G401 (cell line): Measurements from ENCODE around the gene ZNF701. TPM values are rescaled to one million over a fixed set of nuclear protein-coding genes. Genes with fewer than 3 reads are reported as not detected.
A peak's percentile ranks its signal among the peaks of the same experiment; 100 is the strongest.
"Not testable (repeated sequence)": the region's sequence is repeated elsewhere in the genome, so short reads cannot be mapped to it uniquely, and the experiment has no call there.

Experiments used
- DNase-seq: peaks from one replicate; pipeline ENCODE4 v3.0.0-alpha.2; 2015; ENCODE audit warnings: low spot score
- in situ Hi-C: cut with HindIII; loops from 2 replicates; pipeline ENCODE4 v1.10.0; 2016; ENCODE audit warnings: low sequenced_read_pairs, mixed read lengths
- total RNA-seq: library from RNA; depleted of rRNA; stranded (reverse); fragments of >200 nt; shearing (Covaris generic); gene quantifications from 2 replicates; pipeline ENCODE4 v1.2.3, GENCODE V29; 2014

Gene ZNF701
- total RNA-seq, 1 experiment from 2014 or later: 1.1 TPM

- DNase-seq, in situ Hi-C loops: not testable (repeated sequence)
Observed at GRCh38 chr19:52558732-52559445, 11.2 kb upstream of the ZNF701 start.

DNA sequence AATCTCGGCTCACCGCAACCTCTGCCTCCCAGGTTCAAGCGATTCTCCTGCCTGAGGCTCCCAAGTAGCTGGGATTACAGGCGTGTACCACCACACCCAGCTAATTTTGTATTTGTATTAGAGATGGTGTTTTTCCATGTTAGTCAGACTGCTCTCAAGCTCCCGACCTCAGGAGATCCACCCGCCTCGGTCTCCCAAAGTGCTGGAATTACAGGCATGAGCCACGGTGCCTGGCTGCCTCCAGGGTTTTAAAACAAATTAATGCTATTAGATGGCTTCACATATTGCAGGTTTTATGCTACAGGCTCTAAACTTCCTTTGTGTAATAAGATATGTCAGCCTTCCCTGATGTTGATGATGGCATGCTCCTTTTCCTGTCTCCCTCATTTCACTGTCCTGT, 8.5 kb upstream of the ZNF701 start:
- in situ Hi-C loops, DNase-seq: not testable (repeated sequence)

- no peak for DNase-seq
- in situ Hi-C loops: no loop called here
Observed at GRCh38 chr19:52566121-52566520, 4.0 kb upstream of the ZNF701 start.

DNA sequence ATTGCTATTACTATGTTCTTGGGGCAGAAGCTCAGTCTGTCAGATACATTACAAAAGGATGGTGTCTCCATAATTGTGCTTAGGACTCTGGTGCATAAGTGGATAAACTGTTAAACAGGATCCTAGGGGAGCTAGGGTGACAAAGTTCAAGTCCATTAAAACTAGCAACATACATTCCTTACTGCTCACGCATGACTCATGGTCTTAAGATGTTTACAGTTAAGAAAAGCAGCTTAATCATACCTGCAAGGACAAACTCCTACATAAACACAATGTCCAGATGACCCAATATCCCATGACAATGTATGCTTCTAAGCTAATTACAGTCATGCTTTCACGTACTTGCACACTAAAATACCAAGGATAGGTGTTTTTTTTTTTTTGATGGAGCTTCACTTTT, 3.5 kb upstream of the ZNF701 start:
- DNase-seq: no peak
- in situ Hi-C loops: no loop called here

DNA sequence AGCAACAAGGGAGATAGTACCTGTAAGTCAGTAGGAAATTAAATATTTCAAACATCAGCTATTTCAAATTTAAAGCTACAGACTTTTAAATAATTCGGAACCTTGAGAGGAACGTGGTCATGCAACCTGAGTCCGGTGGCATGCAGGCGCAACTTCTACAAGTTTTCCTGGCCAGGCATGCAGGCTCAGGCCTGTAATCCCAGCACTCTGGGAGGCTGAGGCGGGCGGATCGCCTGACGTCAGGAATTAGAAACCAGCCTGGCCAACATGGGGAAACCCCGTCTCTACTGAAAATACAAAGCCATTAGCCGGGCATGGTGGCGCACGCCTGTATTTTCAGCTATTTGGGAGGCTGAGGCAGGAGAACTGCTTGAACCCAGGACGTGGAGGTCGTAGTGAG, 2.2 kb upstream of the ZNF701 start:
- DNase-seq: no peak
- in situ Hi-C loops: no loop called here

- in situ Hi-C loops, DNase-seq: not testable (repeated sequence)
Observed at GRCh38 chr19:52569638-52569999, 468 bp upstream of the ZNF701 start.

GRCh38 chr19:52584736-52585440, 14.8 kb downstream of the ZNF701 start:
- no peak for DNase-seq
- in situ Hi-C loops: no loop called here

GRCh38 chr19:52585604-52586003, 15.5 kb downstream of the ZNF701 start:
- in situ Hi-C loops: no loop called here
- no peak for DNase-seq

DNA sequence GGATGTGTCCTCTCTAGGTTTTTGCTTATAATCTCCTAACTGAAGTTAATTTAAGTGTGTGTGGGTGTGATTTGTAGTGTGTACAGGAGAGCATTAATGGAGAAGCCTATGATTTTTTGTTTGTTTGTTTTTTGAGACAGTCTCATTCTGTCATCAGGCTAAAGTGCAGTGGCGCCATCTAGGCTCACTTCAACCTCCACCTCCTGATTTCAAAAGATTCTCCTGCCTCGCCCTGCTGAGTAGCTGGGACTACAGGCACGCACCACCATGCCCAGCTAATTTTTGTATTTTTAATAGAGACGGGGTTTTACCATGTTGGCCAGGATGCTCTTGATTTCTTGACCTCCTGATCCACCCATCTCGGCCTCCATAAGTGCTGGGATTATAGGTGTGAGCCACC, 20.6 kb downstream of the ZNF701 start:
- no peak for DNase-seq
- in situ Hi-C loops: no loop called here

DNA sequence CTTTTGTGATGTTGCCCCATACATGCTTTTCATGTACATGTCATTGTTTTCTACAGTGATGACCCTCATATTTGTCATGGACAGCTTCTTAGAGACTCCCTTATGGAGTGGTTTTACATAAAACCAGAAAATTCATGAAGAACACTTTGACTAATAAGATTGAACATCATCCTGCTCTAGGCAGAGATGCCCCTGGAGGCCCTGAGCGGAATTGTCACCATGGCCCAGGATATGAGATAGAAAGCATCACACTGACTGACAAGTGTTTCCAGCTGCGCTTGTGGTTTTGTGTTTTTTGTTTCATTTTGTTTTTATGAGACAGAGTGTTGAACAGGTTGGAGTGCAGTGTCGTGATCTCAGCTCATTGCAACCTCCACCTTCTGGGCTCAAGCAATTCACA, 22.2 kb downstream of the ZNF701 start:
- in situ Hi-C loops: no loop called here

DNA sequence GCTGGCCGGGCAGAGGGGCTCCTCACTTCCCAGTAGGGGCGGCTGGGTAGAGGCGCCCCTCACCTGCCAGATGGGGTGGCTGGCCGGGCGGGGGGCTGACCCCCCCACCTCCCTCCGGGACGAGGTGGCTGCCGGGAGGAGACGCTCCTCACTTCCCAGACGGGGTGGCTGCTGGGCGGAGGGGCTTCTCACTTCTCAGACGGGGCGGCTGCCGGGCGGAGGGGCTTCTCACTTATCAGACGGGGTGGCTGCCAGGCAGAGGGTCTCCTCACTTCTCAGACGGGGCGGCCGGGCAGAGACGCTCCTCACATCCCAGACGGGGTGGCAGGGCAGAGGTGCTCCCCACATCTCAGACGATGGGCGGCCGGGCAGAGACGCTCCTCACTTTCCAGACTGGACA, 23.4 kb downstream of the ZNF701 start:
- in situ Hi-C loops, DNase-seq: not testable (repeated sequence)

More for the DNA sequence above, 22.2 kb downstream of the ZNF701 start:
- no peak for DNase-seq

DNA sequence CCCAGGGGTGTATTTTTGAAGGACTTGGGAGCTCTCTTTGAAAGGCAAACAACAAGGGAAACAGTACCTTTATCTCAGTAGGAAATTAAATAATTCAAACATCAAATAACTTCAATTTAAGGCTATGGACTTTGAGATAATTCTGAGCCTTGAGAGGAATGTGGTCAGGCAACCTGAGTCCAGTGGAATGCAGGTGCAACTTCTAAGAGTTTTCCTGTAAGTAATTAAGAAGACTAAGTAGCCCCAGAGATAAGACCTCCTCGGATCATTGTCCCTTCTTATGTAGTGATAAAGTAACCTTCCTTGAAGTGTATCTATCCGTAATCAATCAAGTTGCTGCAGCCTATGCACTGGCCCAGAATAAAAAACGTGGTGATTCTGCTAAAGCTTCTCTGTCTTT, 29.2 kb downstream of the ZNF701 start:
- in situ Hi-C loops: no loop called here
- no peak for DNase-seq

DNA sequence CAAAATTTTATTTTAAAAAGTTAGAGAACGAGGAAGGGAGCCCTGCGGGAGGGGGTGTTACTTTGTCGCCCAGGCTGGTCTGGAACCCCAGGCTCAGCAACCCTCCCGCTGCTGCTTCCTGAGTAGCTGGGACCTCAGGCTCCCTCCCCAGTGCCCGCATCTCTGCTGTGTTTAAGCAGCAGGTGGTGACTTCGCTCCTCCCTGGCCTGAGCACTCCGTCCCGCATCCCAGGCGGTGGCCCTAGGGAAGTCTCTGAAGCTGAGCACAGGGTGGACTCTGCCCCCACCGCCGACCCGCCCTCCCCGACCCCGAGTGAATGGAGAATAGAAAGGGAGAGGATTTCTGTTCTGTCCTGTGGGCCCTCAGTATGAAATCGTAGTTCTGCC, 30.5 kb downstream of the ZNF701 start:
- in situ Hi-C loops: no loop called here
- no peak for DNase-seq

- in situ Hi-C loops: no loop called here
- peak; percentile 86 for DNase-seq
Observed at GRCh38 chr19:52601025-52601973, 31.2 kb downstream of the ZNF701 start.

DNA sequence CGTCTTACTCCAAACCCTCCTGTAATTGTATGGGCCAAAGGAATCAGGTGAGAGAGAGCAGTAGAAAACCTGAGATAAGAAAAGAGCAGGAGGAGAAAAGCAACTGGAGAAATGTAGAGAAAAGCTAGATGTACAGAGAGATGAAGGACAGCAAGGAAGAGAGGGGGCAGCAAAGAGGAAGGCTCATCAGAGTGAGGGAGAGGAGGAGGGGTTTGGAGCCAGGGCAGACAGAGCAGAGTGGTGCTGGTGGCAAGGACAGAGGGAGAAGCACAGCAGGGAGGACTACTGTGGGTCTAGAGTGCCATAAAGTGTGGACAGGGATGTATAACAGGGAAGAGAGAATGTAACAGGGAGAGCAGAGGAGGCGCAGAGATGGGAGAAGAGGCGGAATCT, 31.9 kb downstream of the ZNF701 start:
- DNase-seq: peak; percentile 27
- in situ Hi-C loops: not testable (repeated sequence)

DNA sequence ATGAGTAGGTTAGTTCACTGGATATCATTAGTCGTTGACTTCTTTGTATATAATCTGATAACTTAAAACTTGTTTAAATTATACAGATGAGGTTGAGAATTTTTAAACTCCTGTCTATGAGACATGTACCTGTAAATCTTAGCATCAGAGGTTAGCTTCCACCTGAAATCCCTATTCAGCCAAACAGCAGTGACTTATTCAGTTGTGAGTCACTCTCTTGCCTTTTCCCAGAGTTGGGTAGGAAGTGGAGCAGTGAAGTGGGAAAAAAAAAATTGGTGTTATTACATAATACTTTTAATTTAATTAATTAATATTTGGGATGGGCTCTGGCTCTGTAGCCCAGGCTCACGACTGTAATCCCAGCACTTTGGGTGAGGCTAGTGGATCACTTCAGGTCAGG, 32.9 kb downstream of the ZNF701 start:
- in situ Hi-C loops: no loop called here
- DNase-seq: no peak

DNA sequence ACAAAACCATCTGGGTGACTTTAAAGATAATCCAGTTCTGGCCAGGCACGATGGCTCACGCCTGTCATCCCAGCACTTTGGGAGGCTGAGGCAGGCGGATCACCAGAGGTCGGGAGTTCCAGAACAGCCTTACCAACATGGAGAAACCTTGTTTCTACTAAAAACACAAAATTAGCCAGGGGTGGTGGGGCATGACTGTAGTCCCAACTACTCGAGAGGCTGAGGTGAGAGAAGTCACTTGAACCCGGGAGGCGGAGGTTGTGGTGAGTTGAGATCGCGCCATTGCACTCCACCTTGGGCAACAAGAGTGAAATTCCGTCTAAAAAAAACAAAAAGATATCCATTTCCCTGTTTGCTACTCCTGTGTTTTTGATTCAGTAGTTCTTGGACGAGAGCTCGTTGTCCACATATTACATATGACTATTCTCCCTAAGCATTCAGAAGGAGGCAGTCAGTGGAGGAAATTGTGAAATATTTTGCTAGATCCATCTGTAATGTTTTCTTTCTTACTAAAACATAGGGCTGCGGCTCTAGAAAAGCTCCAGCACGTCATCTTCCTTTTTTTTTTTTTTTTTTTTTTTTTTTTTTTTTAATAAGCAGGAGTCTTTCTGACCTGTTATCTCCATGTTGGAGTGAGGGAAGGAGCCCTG, 33.6 kb downstream of the ZNF701 start:
- in situ Hi-C loops: no loop called here

DNA sequence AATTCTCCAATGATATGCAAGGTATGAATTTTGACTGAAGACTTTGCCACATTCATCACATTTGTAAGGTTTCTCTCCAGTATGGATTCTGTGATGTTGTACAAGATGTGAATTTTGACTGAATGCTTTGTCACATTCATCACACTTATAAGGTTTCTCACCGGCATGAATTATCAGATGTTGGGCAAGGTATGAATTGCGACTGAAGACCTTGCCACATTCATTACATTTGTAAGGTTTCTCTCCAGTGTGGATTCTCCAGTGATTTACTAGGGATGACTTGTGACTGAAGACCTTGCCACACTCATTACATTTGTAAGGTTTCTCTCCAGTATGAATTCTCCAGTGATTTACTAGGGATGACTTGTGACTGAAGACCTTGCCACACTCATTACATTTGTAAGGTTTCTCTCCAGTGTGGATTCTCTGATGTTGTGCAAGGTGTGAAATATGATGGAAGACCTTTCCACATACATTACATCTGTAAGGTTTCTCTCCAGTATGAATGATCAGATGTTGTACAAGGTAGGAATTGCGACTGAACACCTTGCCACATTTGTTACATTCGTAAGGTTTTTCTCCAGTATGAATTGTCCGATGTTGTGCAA, 43.3 kb downstream of the ZNF701 start:
- in situ Hi-C loops: no loop called here
- DNase-seq: no peak

More for the DNA sequence above, 33.6 kb downstream of the ZNF701 start:
- DNase-seq: no peak

GRCh38 chr19:52621376-52621775, 51.3 kb downstream of the ZNF701 start:
- in situ Hi-C loops: no loop called here
- no peak for DNase-seq
